BLaER1 treated with 17β-estradiol and CSF1 and Interleukin-3, amounts not matched to agents 10 nM and 100 nM (cell line): ENCODE data around the gene ALDH1B1.

ENCODE experiments used
- H3K27ac ChIP-seq, 11 experiments: shearing (Covaris generic); formaldehyde crosslinking; 2 replicates each; pipeline ENCODE4 v1.8.1; 2022
- H3K27me3 ChIP-seq, 11 experiments: shearing (Covaris generic); formaldehyde crosslinking; 2 replicates each; pipeline ENCODE4 v1.8.1; 2022
- H3K36me3 ChIP-seq, 11 experiments: shearing (Covaris generic); formaldehyde crosslinking; 2 replicates each; pipeline ENCODE4 v1.8.1; 2022
- H3K4me1 ChIP-seq, 10 experiments: shearing (Covaris generic); formaldehyde crosslinking; 2 replicates each; pipeline ENCODE4 v1.8.1; 2022
- H3K4me2 ChIP-seq, 11 experiments: shearing (Covaris generic); formaldehyde crosslinking; 2 replicates each; pipeline ENCODE4 v1.8.1; 2022
- H3K4me3 ChIP-seq, 10 experiments: shearing (Covaris generic); formaldehyde crosslinking; 2 replicates each; pipeline ENCODE4 v1.8.1; 2022
- H3K9ac ChIP-seq, 11 experiments: shearing (Covaris generic); formaldehyde crosslinking; 2 replicates each; pipeline ENCODE4 v1.8.1; 2022
- H3K9me3 ChIP-seq, 11 experiments: shearing (Covaris generic); formaldehyde crosslinking; replicated peaks in 1 of 11; 2 replicates each; pipeline ENCODE4 v1.8.1; 2022
- H4K20me1 ChIP-seq, 11 experiments: shearing (Covaris generic); formaldehyde crosslinking; 2 replicates each; pipeline ENCODE4 v1.8.1; 2022
- Cebpa-rat ChIP-seq, 11 experiments: shearing (Covaris generic); IDR thresholded peaks; 2 replicates each; pipeline ENCODE4 v1.8.1; 2022

The ALDH1B1 gene

GRCh38 chr9:38392235-38393127, at the start of gene ALDH1B1:
ALDH1B1 (plus strand) TSS chr9:38392702; CDS start chr9:38395749, 3,047 bp downstream.
- H3K36me3 ChIP-seq, result peaks cover 19 to 32% (median 23%) of the 10 kb centered on the region in 11 experiments
- H3K27me3 ChIP-seq, result no peaks in the 10 kb centered on the region
- no peak for TF ChIP-seq Cebpa-rat (IDR thresholded peaks at IDR 0.05)
- no peaks in the 10 kb centered on the region for H3K9me3 ChIP-seq
- peaks cover 15 to 26% (median 21%) of the 10 kb centered on the region in 10 experiments for H3K4me1 ChIP-seq
- H4K20me1 ChIP-seq, result peaks cover 0 to 25% (median 11%) of the 10 kb centered on the region in 11 experiments; a peak in 10 of 22 replicates
- H3K9ac ChIP-seq, result peak within 1 kb of the TSS; percentile 75 to 89 (median 84)
- H3K4me2 ChIP-seq, result peak within 1 kb of the TSS; percentile 91 to 99 (median 94)
- H3K27ac ChIP-seq, result peak within 1 kb of the TSS; percentile 18 to 84 (median 76); a peak in 21 of 22 replicates
- peak within 1 kb of the TSS; percentile 70 to 91 (median 84) for H3K4me3 ChIP-seq

- no peaks in the 10 kb centered on the region for H3K27me3 ChIP-seq
- no peak overlapping the region for H3K27ac ChIP-seq
- H3K4me3 ChIP-seq, result no peak overlapping the region
- peaks cover 0 to 12% (median 2%) of the 10 kb centered on the region in 10 experiments; a peak in 7 of 20 replicates for H3K4me1 ChIP-seq
- no peak overlapping the region for H3K4me2 ChIP-seq
- no peak overlapping the region for H3K9ac ChIP-seq
- no peak for TF ChIP-seq Cebpa-rat (IDR thresholded peaks at IDR 0.05)
- H3K9me3 ChIP-seq, result no peaks in the 10 kb centered on the region; a peak in 1 of 22 replicates
- H4K20me1 ChIP-seq, result no peaks in the 10 kb centered on the region
- no peaks in the 10 kb centered on the region for H3K36me3 ChIP-seq
Measured at GRCh38 chr9:38343037-38343436, 49.5 kb upstream of the ALDH1B1 start.

- Histone ChIP-seq H3K4me3 (no peak overlapping the region), H3K27ac (no peak overlapping the region), H3K9me3 (no peaks in the 10 kb centered on the region; a peak in 1 of 22 replicates), H3K4me1 (peaks cover 0 to 12% (median 2%) of the 10 kb centered on the region in 10 experiments; a peak in 7 of 20 replicates), H3K27me3 (no peaks in the 10 kb centered on the region), H3K4me2 (no peak overlapping the region), H3K9ac (no peak overlapping the region), H3K36me3 (no peaks in the 10 kb centered on the region), H4K20me1 (no peaks in the 10 kb centered on the region)
- no peak for TF ChIP-seq Cebpa-rat (IDR thresholded peaks at IDR 0.05)
Measured at GRCh38 chr9:38343552-38343951, 49.0 kb upstream of the ALDH1B1 start.

GRCh38 chr9:38344566-38345324, 47.8 kb upstream of the ALDH1B1 start:
- no peak overlapping the region for H3K27ac ChIP-seq
- no peak overlapping the region for H3K4me2 ChIP-seq
- H3K9me3 ChIP-seq, result no peaks in the 10 kb centered on the region; a peak in 1 of 22 replicates
- H3K9ac ChIP-seq, result no peak overlapping the region
- H4K20me1 ChIP-seq, result no peaks in the 10 kb centered on the region
- no peak for TF ChIP-seq Cebpa-rat (IDR thresholded peaks at IDR 0.05)
- no peaks in the 10 kb centered on the region for H3K36me3 ChIP-seq
- no peak overlapping the region for H3K4me3 ChIP-seq
- H3K27me3 ChIP-seq, result no peaks in the 10 kb centered on the region
- H3K4me1 ChIP-seq, result peaks cover 0 to under 1% (median 0%) of the 10 kb centered on the region in 10 experiments; a peak in 4 of 20 replicates

- H3K27me3 ChIP-seq, result no peaks in the 10 kb centered on the region
Measured at GRCh38 chr9:38345851-38346755, 46.4 kb upstream of the ALDH1B1 start.

GRCh38 chr9:38346811-38347210, 45.7 kb upstream of the ALDH1B1 start:
- Histone ChIP-seq H3K27me3 (no peaks in the 10 kb centered on the region), H3K27ac (no peak overlapping the region), H4K20me1 (no peaks in the 10 kb centered on the region), H3K9me3 (peaks cover 0 to 9% (median 0%) of the 10 kb centered on the region in 11 experiments; a peak in 5 of 22 replicates), H3K36me3 (no peaks in the 10 kb centered on the region), H3K4me1 (no peaks in the 10 kb centered on the region), H3K9ac (no peak overlapping the region), H3K4me2 (no peak overlapping the region), H3K4me3 (no peak overlapping the region)
- no peak for TF ChIP-seq Cebpa-rat (IDR thresholded peaks at IDR 0.05)

More at GRCh38 chr9:38345851-38346755, 46.4 kb upstream of the ALDH1B1 start:
- no peaks in the 10 kb centered on the region for H3K36me3 ChIP-seq
- H3K4me2 ChIP-seq, result no peak overlapping the region
- H3K9me3 ChIP-seq, result peaks cover 0 to 2% (median 0%) of the 10 kb centered on the region in 11 experiments; a peak in 1 of 22 replicates
- H3K4me1 ChIP-seq, result no peaks in the 10 kb centered on the region
- H3K27ac ChIP-seq, result no peak overlapping the region
- H4K20me1 ChIP-seq, result no peaks in the 10 kb centered on the region
- H3K9ac ChIP-seq, result no peak overlapping the region
- H3K4me3 ChIP-seq, result no peak overlapping the region
- TF ChIP-seq Cebpa-rat (IDR thresholded peaks at IDR 0.05), result no peak

- Histone ChIP-seq H3K4me2 (no peak overlapping the region), H3K4me3 (no peak overlapping the region), H3K36me3 (no peaks in the 10 kb centered on the region), H3K27ac (no peak overlapping the region), H4K20me1 (no peaks in the 10 kb centered on the region), H3K4me1 (no peaks in the 10 kb centered on the region), H3K27me3 (no peaks in the 10 kb centered on the region), H3K9me3 (peaks cover 0 to 11% (median 0%) of the 10 kb centered on the region in 11 experiments; a peak in 5 of 22 replicates), H3K9ac (no peak overlapping the region)
- no peak for TF ChIP-seq Cebpa-rat (IDR thresholded peaks at IDR 0.05)
Measured at GRCh38 chr9:38347271-38347671, 45.2 kb upstream of the ALDH1B1 start.

GRCh38 chr9:38347946-38348345, 44.6 kb upstream of the ALDH1B1 start:
- H4K20me1 ChIP-seq, result no peaks in the 10 kb centered on the region
- H3K27me3 ChIP-seq, result no peaks in the 10 kb centered on the region
- no peaks in the 10 kb centered on the region for H3K4me1 ChIP-seq

More at GRCh38 chr9:38347946-38348345, 44.6 kb upstream of the ALDH1B1 start:
- H3K4me3 ChIP-seq, result no peak overlapping the region
- no peak overlapping the region for H3K9ac ChIP-seq
- H3K27ac ChIP-seq, result no peak overlapping the region
- H3K4me2 ChIP-seq, result no peak overlapping the region
- peaks cover 0 to 11% (median 0%) of the 10 kb centered on the region in 11 experiments; a peak in 4 of 22 replicates for H3K9me3 ChIP-seq
- H3K36me3 ChIP-seq, result no peaks in the 10 kb centered on the region
- no peak for TF ChIP-seq Cebpa-rat (IDR thresholded peaks at IDR 0.05)
